Esophagus squamous epithelium (tissue), 4 donors: ENCODE results near the gene ZEB2.

ENCODE experiments used
- CTCF ChIP-seq, 6 experiments: fragments of 450-650 bp in 4 of 6; fragments of 200-600 bp in 2 of 6; sonication (generic) in 2 of 6; IDR thresholded peaks; one replicate each; pipeline ENCODE4 v1.5.1; 2016 to 2019; ENCODE audit warnings: antibody characterized with exemption in 6 of 6, mild to moderate bottlenecking in 4 of 6, moderate library complexity in 4 of 6
- POLR2A ChIP-seq, 4 donors: fragments of 450-650 bp; IDR thresholded peaks; one replicate each; pipeline ENCODE4 v1.6.1; 2017; ENCODE audit warnings: antibody characterized with exemption in 4 of 4, mild to moderate bottlenecking in 4 of 4, moderate library complexity in 3 of 4

- TF ChIP-seq CTCF (IDR thresholded peaks at IDR 0.05) (no peak), POLR2A (IDR thresholded peaks at IDR 0.05) (peak in 1 of 4 donors; percentile 38)
Measured at GRCh38 chr2:144513388-144514101, 6.4 kb downstream of the ZEB2 start.
